OCI-LY3 (cell line): ENCODE data around the gene BEGAIN.

Experiments
- H2AFZ ChIP-seq: fragments of 200-600, 300-600 bp; shearing (Covaris generic); 2 replicates; pipeline ENCODE4 v1.6.0; 2014; ENCODE audit warnings: antibody characterized with exemption, low read depth, low read length
- H3K27ac ChIP-seq: fragments of 200-600, 300-600 bp; sonication (generic); 2 replicates; pipeline ENCODE4 v1.5.1; 2014; ENCODE audit warnings: mild to moderate bottlenecking, low read length, moderate library complexity, mixed read lengths
- H3K27me3 ChIP-seq: fragments of 200-600, 300-600 bp; sonication (generic); 2 replicates; pipeline ENCODE4 v1.6.1; 2014; ENCODE audit warnings: low read depth, low read length, mixed read lengths
- H3K36me3 ChIP-seq: fragments of 200-600, 300-600 bp; sonication (generic); replicated peaks from 2 replicates; pipeline ENCODE3; 2014; ENCODE audit warnings: low read depth, low read length, mixed read lengths
- H3K4me1 ChIP-seq: fragments of 300-600, 200-600 bp; sonication (generic); 2 replicates; pipeline ENCODE4 v1.6.1; 2014; ENCODE audit warnings: low read length, mixed read lengths
- H3K4me2 ChIP-seq: fragments of 200-600, 300-600 bp; sonication (generic); 2 replicates; pipeline ENCODE4 v1.6.1; 2014; ENCODE audit warnings: low read length, mixed read lengths
- H3K4me3 ChIP-seq: fragments of 300-600, 200-600 bp; sonication (generic); 2 replicates; pipeline ENCODE4 v1.5.1; 2014; ENCODE audit warnings: antibody characterized with exemption, mild to moderate bottlenecking, low read length, moderate library complexity
- H3K79me2 ChIP-seq: fragments of 300-600, 200-600 bp; shearing (Covaris generic); 2 replicates; pipeline ENCODE4 v1.6.1; 2014; ENCODE audit warnings: mild to moderate bottlenecking, low read length, mixed read lengths
- H3K9ac ChIP-seq: fragments of 300-600, 200-600 bp; shearing (Covaris generic); 2 replicates; pipeline ENCODE4 v1.6.0; 2014; ENCODE audit warnings: mild to moderate bottlenecking, low read length, moderate library complexity
- H3K9me3 ChIP-seq: fragments of 200-600, 300-600 bp; shearing (Covaris generic); 2 replicates; pipeline ENCODE4 v1.6.1; 2014; ENCODE audit warnings: low read length, mixed read lengths; ENCODE audit not compliant: insufficient read depth
- H4K20me1 ChIP-seq: fragments of 200-600, 300-600 bp; sonication (generic); 2 replicates; pipeline ENCODE4 v1.6.1; 2016; ENCODE audit warnings: low read length, mixed read lengths; ENCODE audit not compliant: insufficient read depth
- EZH2phosphoT487 ChIP-seq: fragments of 200-600 bp; shearing (Covaris generic); IDR thresholded peaks from 2 replicates; pipeline ENCODE4 v1.6.1; 2018; ENCODE audit warnings: antibody characterized with exemption, mixed run types, low read depth
- TF ChIP-seq, protein P1 (sequence below): fragments of 200-600, 300-600 bp; sonication (generic); IDR thresholded peaks from 2 replicates; pipeline ENCODE4 v1.5.1; 2014; ENCODE audit warnings: antibody characterized with exemption, low read length, low read depth

The BEGAIN gene

DNA sequence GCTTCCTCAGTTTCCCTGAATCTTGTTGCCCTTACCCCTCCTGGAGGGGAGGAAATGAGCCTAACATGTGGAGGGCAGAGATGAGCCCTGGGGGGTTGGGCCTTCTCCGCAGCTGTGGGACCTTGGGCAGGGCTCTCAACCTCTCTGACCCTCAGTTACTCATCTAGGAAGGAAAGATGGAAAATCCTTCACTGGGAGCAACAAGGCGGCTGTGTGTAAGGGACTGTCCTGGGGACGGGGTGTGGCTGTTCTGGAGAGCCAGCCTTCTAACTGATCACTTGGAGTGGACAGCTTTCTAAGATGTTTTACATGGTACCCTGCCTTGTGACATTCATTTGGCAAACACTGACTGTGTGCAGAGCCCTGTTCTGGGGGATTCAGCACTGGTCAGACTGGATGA lies 14.7 kb downstream of the BEGAIN start:
- Histone ChIP-seq H3K4me2 (no peak overlapping the region), H3K9me3 (no peaks in the 10 kb centered on the region), H3K27me3 (no peaks in the 10 kb centered on the region), H3K27ac (no peak overlapping the region), H2AFZ (no peak overlapping the region), H3K36me3 (no peaks in the 10 kb centered on the region), H3K9ac (no peak overlapping the region), H3K79me2 (no peaks in the 10 kb centered on the region), H3K4me3 (no peak overlapping the region), H3K4me1 (peaks cover 32% of the 10 kb centered on the region), H4K20me1 (no peaks in the 10 kb centered on the region)
- TF ChIP-seq EZH2phosphoT487, result no peak
- TF ChIP-seq, protein P1, sequence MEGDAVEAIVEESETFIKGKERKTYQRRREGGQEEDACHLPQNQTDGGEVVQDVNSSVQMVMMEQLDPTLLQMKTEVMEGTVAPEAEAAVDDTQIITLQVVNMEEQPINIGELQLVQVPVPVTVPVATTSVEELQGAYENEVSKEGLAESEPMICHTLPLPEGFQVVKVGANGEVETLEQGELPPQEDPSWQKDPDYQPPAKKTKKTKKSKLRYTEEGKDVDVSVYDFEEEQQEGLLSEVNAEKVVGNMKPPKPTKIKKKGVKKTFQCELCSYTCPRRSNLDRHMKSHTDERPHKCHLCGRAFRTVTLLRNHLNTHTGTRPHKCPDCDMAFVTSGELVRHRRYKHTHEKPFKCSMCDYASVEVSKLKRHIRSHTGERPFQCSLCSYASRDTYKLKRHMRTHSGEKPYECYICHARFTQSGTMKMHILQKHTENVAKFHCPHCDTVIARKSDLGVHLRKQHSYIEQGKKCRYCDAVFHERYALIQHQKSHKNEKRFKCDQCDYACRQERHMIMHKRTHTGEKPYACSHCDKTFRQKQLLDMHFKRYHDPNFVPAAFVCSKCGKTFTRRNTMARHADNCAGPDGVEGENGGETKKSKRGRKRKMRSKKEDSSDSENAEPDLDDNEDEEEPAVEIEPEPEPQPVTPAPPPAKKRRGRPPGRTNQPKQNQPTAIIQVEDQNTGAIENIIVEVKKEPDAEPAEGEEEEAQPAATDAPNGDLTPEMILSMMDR, result no peak

- H3K27me3 ChIP-seq, result no peaks in the 10 kb centered on the region
Observed at GRCh38 chr14:100571837-100572236, 15.4 kb downstream of the BEGAIN start.

DNA sequence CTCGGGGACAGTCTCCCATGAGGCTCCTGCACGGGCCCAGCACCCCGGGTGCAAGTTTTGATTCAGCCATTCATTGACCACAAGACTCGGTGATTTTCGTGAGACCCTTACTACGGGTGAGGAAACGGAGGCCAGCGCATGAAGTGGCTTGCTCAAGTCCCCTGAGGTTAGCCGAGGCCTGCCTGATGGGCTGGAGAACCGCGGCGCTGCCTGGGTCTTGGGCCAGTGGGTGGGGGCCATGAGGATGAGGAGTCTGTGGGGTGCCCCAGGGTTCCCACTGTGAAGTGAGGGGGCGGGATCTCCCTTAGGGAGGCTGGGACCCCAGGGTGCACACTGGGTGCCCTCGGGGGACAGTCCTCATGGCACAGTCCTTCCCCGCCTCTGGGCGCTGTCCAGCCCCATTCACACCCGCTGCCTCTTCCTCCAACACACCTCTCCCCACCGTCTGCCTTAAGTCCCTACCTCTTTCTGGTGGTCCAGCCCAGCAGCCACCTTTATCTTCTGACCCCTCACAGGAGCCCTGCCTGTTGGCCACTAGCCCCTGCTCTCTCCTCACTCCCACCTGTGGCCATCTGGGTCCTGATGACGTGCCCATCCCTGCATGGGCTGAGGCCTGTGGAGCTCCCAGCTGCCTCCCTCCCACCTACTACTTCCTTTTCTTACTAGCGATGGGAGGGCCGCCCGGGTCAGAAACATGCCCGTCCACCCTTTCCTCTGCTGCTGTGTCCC lies 16.3 kb downstream of the BEGAIN start:
- no peaks in the 10 kb centered on the region for H4K20me1 ChIP-seq
- peaks cover 43% of the 10 kb centered on the region for H3K4me1 ChIP-seq
- no peaks in the 10 kb centered on the region for H3K27me3 ChIP-seq

More at GRCh38 chr14:100571837-100572236, 15.4 kb downstream of the BEGAIN start:
- no peak overlapping the region for H2AFZ ChIP-seq
- H3K9ac ChIP-seq, result no peak overlapping the region
- no peak overlapping the region for H3K4me2 ChIP-seq
- H3K9me3 ChIP-seq, result no peaks in the 10 kb centered on the region
- peaks cover 34% of the 10 kb centered on the region for H3K4me1 ChIP-seq
- H3K36me3 ChIP-seq, result no peaks in the 10 kb centered on the region
- TF ChIP-seq, protein P1, result no peak
- no peak for TF ChIP-seq EZH2phosphoT487
- no peak overlapping the region for H3K27ac ChIP-seq
- H3K79me2 ChIP-seq, result no peaks in the 10 kb centered on the region
- no peaks in the 10 kb centered on the region for H4K20me1 ChIP-seq
- no peak overlapping the region for H3K4me3 ChIP-seq

GRCh38 chr14:100569734-100570286 lies 17.4 kb downstream of the BEGAIN start:
- TF ChIP-seq EZH2phosphoT487, result no peak
- TF ChIP-seq, protein P1, result no peak
- H3K27me3 ChIP-seq, result no peaks in the 10 kb centered on the region
- peak overlapping the region; percentile 5; the same call in 1 of the 2 replicates for H3K27ac ChIP-seq
- peak overlapping the region; percentile 39 for H3K4me2 ChIP-seq
- no peaks in the 10 kb centered on the region for H3K79me2 ChIP-seq
- no peaks in the 10 kb centered on the region for H3K36me3 ChIP-seq
- H3K4me3 ChIP-seq, result peak overlapping the region; percentile 22; the same call in 1 of the 2 replicates
- no peaks in the 10 kb centered on the region for H4K20me1 ChIP-seq
- peaks cover 44% of the 10 kb centered on the region for H3K4me1 ChIP-seq
- no peak overlapping the region for H2AFZ ChIP-seq
- H3K9me3 ChIP-seq, result no peaks in the 10 kb centered on the region
- peak overlapping the region; percentile 11; the same call in 1 of the 2 replicates for H3K9ac ChIP-seq

More for the DNA sequence above, 16.3 kb downstream of the BEGAIN start:
- Histone ChIP-seq H3K4me2 (peak overlapping the region; percentile 26; the same call in 1 of the 2 replicates), H3K9ac (no peak overlapping the region), H2AFZ (no peak overlapping the region), H3K4me3 (no peak overlapping the region), H3K9me3 (no peaks in the 10 kb centered on the region), H3K79me2 (no peaks in the 10 kb centered on the region), H3K36me3 (no peaks in the 10 kb centered on the region), H3K27ac (peak overlapping the region; percentile 1; the same call in 1 of the 2 replicates)
- TF ChIP-seq, protein P1, result no peak
- TF ChIP-seq EZH2phosphoT487, result no peak
